Left ventricle myocardium superior (tissue), 1 donor: ENCODE data around the gene SENP3. TPM values are rescaled to one million over a fixed set of nuclear protein-coding genes. Genes with fewer than 3 reads are reported as not detected.
A peak's percentile ranks its signal among the peaks of the same experiment; 100 is the strongest.

ENCODE experiments used
- ATAC-seq: fragments of 200-7000 bp; cut with Tn5 transposase; one replicate; pipeline ENCODE4 v1.9.1; 2020; ENCODE audit warnings: mild to moderate bottlenecking, moderate library complexity
- DNase-seq: peaks from one replicate; pipeline ENCODE4 v3.0.0-alpha.2; 2020
- intact Hi-C: fragments of 100-400 bp; cut with micrococcal nuclease; formaldehyde crosslinking; loops from one replicate; pipeline ENCODE4 v1.11.0; 2022
- total RNA-seq: library from RNA; stranded (reverse); fragmentation: NEBNext Ultra II Directional; extraction: Animal tissue kit (Norgen Biotek cat#: 25700); gene quantifications from one replicate; pipeline ENCODE4 v1.2.1, GENCODE V29; 2021
- donor health status: DM: no; HTN: yes; CAD: no; lungs with severe emphysema.

Gene SENP3
- total RNA-seq, 1 donor from 2014 or later, result 32.8 TPM

GRCh38 chr17:7573324-7574080 lies 11.8 kb downstream of the SENP3 start:
- intact Hi-C loops, result no loop called here

GRCh38 chr17:7574176-7574953 lies 12.6 kb downstream of the SENP3 start:
- no peak for ATAC-seq
- DNase-seq, result no peak
- intact Hi-C loops, result no loop called here

More at GRCh38 chr17:7573324-7574080, 11.8 kb downstream of the SENP3 start:
- peak; percentile 75 for ATAC-seq
- peak; percentile 92 for DNase-seq

GRCh38 chr17:7575481-7575883 lies 13.8 kb downstream of the SENP3 start:
- ATAC-seq, result no peak
- intact Hi-C loops, result no loop called here
- no peak for DNase-seq

GRCh38 chr17:7575959-7576358 lies 14.2 kb downstream of the SENP3 start:
- intact Hi-C loops, result no loop called here
- ATAC-seq (no peak), DNase-seq (no peak)

GRCh38 chr17:7576432-7576937 lies 14.8 kb downstream of the SENP3 start:
- ATAC-seq (no peak), DNase-seq (no peak)
- intact Hi-C loops, result no loop called here

GRCh38 chr17:7577327-7578199 lies 15.8 kb downstream of the SENP3 start:
- ATAC-seq (no peak), DNase-seq (no peak)
- intact Hi-C loops, result no loop called here

GRCh38 chr17:7579001-7579833 lies 17.5 kb downstream of the SENP3 start, which contains the start of gene CD68:
Gene CD68 (plus strand): TSS chr17:7579638. CDS start chr17:7579678, 40 bp downstream.
- peak; percentile 38 for ATAC-seq
- DNase-seq, result peak; percentile 67
- intact Hi-C loops, result no loop called here

GRCh38 chr17:7579834-7580603 lies 18.3 kb downstream of the SENP3 start:
- ATAC-seq (no peak), DNase-seq (no peak)
- intact Hi-C loops, result no loop called here

- ATAC-seq (no peak), DNase-seq (no peak)
- intact Hi-C loops, result no loop called here
Observed at GRCh38 chr17:7580604-7581575, 19.2 kb downstream of the SENP3 start.

- intact Hi-C loops, result no loop called here
- DNase-seq, result peak; percentile 52
- peak; percentile 0 for ATAC-seq
Observed at GRCh38 chr17:7582396-7583252, 20.9 kb downstream of the SENP3 start.

GRCh38 chr17:7583253-7584109 lies 21.8 kb downstream of the SENP3 start, which contains the start of gene MPDU1:
Gene MPDU1 (plus strand): TSS chr17:7583852. CDS start chr17:7583863, 11 bp downstream.
- intact Hi-C loops, result no loop called here
- ATAC-seq, result peak; percentile 88
- peak; percentile 98 for DNase-seq

GRCh38 chr17:7586673-7587419 lies 25.1 kb downstream of the SENP3 start:
- DNase-seq (peak; percentile 54), ATAC-seq (no peak)
- intact Hi-C loops, result no loop called here

- no peak for DNase-seq
- intact Hi-C loops, result no loop called here
Observed at GRCh38 chr17:7587420-7588151, 25.9 kb downstream of the SENP3 start.

More at GRCh38 chr17:7587420-7588151, 25.9 kb downstream of the SENP3 start:
- ATAC-seq, result no peak
